ENCODE data around the gene PCMT1. TPM values are rescaled to one million over a fixed set of nuclear protein-coding genes. Genes with fewer than 3 reads are reported as not detected.

PCMT1 gene
- total and polyA plus RNA-seq, 2 of the 8 experiments (the other 6 are each of a cell fraction or from before 2014, with no cell fraction given) = 84.3 to 91.3 TPM

DNA sequence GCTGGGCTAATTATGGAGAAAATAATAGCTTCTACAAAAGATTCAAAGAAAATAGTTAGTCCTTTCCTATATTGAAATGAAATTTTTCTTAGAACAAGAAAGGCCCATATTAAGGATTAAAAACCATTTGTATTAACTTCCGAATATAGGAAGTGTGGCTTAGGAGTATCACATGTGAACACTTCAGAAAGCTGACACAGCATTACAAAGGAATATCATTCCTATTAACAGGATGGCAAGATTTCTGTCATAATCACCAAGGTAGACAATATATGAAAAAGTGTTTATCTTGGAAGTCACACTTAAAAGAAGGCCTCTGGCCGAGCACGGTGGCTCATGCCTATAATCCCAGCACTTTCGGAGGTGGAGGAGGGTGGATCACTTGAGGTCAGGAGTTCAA is 26.3 kb upstream of the PCMT1 start:
- H3K4me3 ChIP-seq (ENCODE audit: extremely low read depth in 1 of 4, insufficient read depth in 2 of 4, low read depth in 3 of 4, low read length in 4 of 4) = no peak overlapping the region
- FAIRE-seq (no peak), DNase-seq (ENCODE audit: low read depth in 1 of 2, low spot score in 2 of 2) (no peak)
- no peak overlapping the region for H2AK5ac ChIP-seq (ENCODE audit: low read depth, low read length)
- ChIA-PET CTCF (ENCODE audit: partially characterized antibody) (interaction anchor here (0.7 to 2.4 kb wide), 12 partner anchors 12 to 1250 kb away, joined by 3 to 11 read pairs (median 3); no protein-coding TSS in a partner anchor), POLR2A (ENCODE audit: partially characterized antibody) (interaction anchor here (0.7 to 1.5 kb wide), 2 partner anchors 9 to 700 kb away, joined by 3 to 4 read pairs; no protein-coding TSS in a partner anchor)
- H3K23ac ChIP-seq (ENCODE audit: insufficient read length) = no peak overlapping the region
- H3K9ac ChIP-seq (replicated peaks in 1 of 4; ENCODE audit: extremely low read depth in 1 of 4, low read depth in 3 of 4, low read length in 3 of 4) = no peak overlapping the region
- H3K79me2 ChIP-seq (ENCODE audit: control insufficient read depth in 1 of 2, insufficient read depth in 2 of 2, low read length in 2 of 2) = peaks cover 0 to 4% of the 10 kb centered on the region in 2 experiments; a peak in 2 of 4 replicates
- no peak overlapping the region for H2BK12ac ChIP-seq (ENCODE audit: low read depth, low read length)
- H4K91ac ChIP-seq (replicated peaks; ENCODE audit: insufficient read length, low read length) = no peak overlapping the region
- H3K23me2 ChIP-seq (ENCODE audit: low read depth, low read length) = no peaks in the 10 kb centered on the region; the same call in 1 of the 2 replicates
- peaks cover 0 to 3% (median 1%) of the 10 kb centered on the region in 4 experiments; a peak in 2 of 7 replicates for H3K4me1 ChIP-seq (replicated peaks in 1 of 4; ENCODE audit: control insufficient read depth in 3 of 4, insufficient read depth in 4 of 4, low read length in 3 of 4)
- no peak overlapping the region for H3K18ac ChIP-seq (ENCODE audit: extremely low read depth, low read length)
- H2BK120ac ChIP-seq (replicated peaks; ENCODE audit: low read depth, low read length) = no peak overlapping the region
- no peak overlapping the region for H2AFZ ChIP-seq (ENCODE audit: low read length)
- no peak overlapping the region for H3K14ac ChIP-seq (ENCODE audit: insufficient read length)
- no peaks in the 10 kb centered on the region for H3K27me3 ChIP-seq (replicated peaks in 1 of 4; ENCODE audit: control insufficient read depth in 3 of 4, extremely low read depth in 1 of 4, insufficient read depth in 3 of 4, low read length in 3 of 4)
- H2BK5ac ChIP-seq (ENCODE audit: low read depth, low read length) = no peak overlapping the region
- no peak overlapping the region for H4K8ac ChIP-seq (ENCODE audit: extremely low read depth, insufficient read depth, low read length)
- no peak overlapping the region for H3K56ac ChIP-seq (replicated peaks; ENCODE audit: insufficient read length, low read depth, low read length)
- no peak overlapping the region for H3K4me2 ChIP-seq (ENCODE audit: insufficient read depth in 1 of 2, low read depth in 2 of 2, low read length in 2 of 2)
- no peak overlapping the region for H2BK15ac ChIP-seq (ENCODE audit: low read length)
- no peak overlapping the region for H3K4ac ChIP-seq (replicated peaks; ENCODE audit: insufficient read length, low read depth, low read length)
- no peak overlapping the region for H2BK20ac ChIP-seq (ENCODE audit: low read length)
- no peak overlapping the region for H4K5ac ChIP-seq (ENCODE audit: insufficient read length, low read depth, low read length)
- no peak overlapping the region for H3K27ac ChIP-seq (ENCODE audit: low read depth, low read length)
- no peak for TF ChIP-seq EP300 (IDR thresholded peaks at IDR 0.05; ENCODE audit: borderline replicate concordance in 1 of 2, low read depth in 2 of 2, low read length in 2 of 2)
- no peak for TF ChIP-seq CTBP2 (IDR thresholded peaks at IDR 0.05; ENCODE audit: borderline replicate concordance, insufficient read depth, insufficient read length, low read length)
- no peak for TF ChIP-seq SIRT6 (IDR thresholded peaks at IDR 0.05; ENCODE audit: low read length)
- no peaks in the 10 kb centered on the region for H3K9me3 ChIP-seq (ENCODE audit: insufficient read depth in 2 of 2, low read depth in 1 of 2, low read length in 1 of 2)
- H3K79me1 ChIP-seq (ENCODE audit: low read depth, low read length) = no peaks in the 10 kb centered on the region
- 94% methylated on average over 4 of the region's 4 CpGs; no CpG with 5 or more reads in 1 of the 2 experiments for WGBS, 2 experiments (ENCODE audit: extremely low coverage in 1 of 2, insufficient coverage in 1 of 2, insufficient read length in 1 of 2, insufficient replicate concordance in 2 of 2, low coverage in 1 of 2, low lambda C conversion rate in 2 of 2, missing lambda C conversion rate in 1 of 2)
- H3K36me3 ChIP-seq (ENCODE audit: control insufficient read depth in 2 of 4, insufficient read depth in 4 of 4, low read length in 3 of 4) = peaks cover 4 to 20% (median 14%) of the 10 kb centered on the region in 4 experiments; a peak in 7 of 8 replicates
- H4K20me1 ChIP-seq (replicated peaks in 1 of 2; ENCODE audit: control insufficient read depth in 1 of 2, insufficient read depth in 2 of 2, low read length in 2 of 2) = no peaks in the 10 kb centered on the region

Measured in H1 (cell line).